B cell (primary cell): ENCODE measurements around the gene CPT1A. TPM values are rescaled to one million over a fixed set of nuclear protein-coding genes. Genes with fewer than 3 reads are reported as not detected.
A peak's percentile ranks its signal among the peaks of the same experiment; 100 is the strongest.

Experiments
- ATAC-seq: fragments of 200-7000 bp; cut with Tn5 transposase; one replicate; pipeline ENCODE4 v1.10.0; 2021; ENCODE audit warnings: low read depth, mild to moderate bottlenecking, moderate number of reproducible peaks, moderate library complexity
- CTCF ChIA-PET: fragments of 350-600 bp; sonication (Branson Sonifier 250); formaldehyde crosslinking; loops from one replicate; lab custom pipeline; 2021; ENCODE audit warnings: antibody characterized with exemption, inconsistent platforms; lab: Charles Lee
- POLR2A ChIA-PET: fragments of 350-600 bp; sonication (Branson Sonifier 250); formaldehyde crosslinking; loops from one replicate; lab custom pipeline; 2021; ENCODE audit warnings: antibody characterized with exemption; lab: Charles Lee
- DNase-seq: peaks from one replicate; pipeline ENCODE4 v3.0.0; 2013
- H2AFZ ChIP-seq: 2 replicates; pipeline ENCODE4 v1.6.1; 2012; ENCODE audit warnings: mild to moderate bottlenecking, low read depth, low read length; ENCODE audit not compliant: insufficient read depth, poor library complexity, severe bottlenecking
- H3K27ac ChIP-seq, 2 donors: 1 replicate in 1 of 2; 2 replicates in 1 of 2; pipeline ENCODE4 v1.5.1; 2012 to 2013; ENCODE audit warnings: low read length in 2 of 2, mild to moderate bottlenecking in 2 of 2, moderate library complexity in 1 of 2
- H3K27me3 ChIP-seq, 4 experiments: fragments of 200-600 bp in 1 of 4; sonication (generic) in 1 of 4; replicated peaks in 1 of 4; 1 replicate in 2 of 4; 2 replicates in 2 of 4; pipeline versions ENCODE4 v1.6.1 to v1.7.0; 2013 to 2016; ENCODE audit warnings: low read length in 3 of 4, mild to moderate bottlenecking in 2 of 4, mixed read lengths in 1 of 4, moderate library complexity in 1 of 4; ENCODE audit not compliant: insufficient read depth in 4 of 4, control insufficient read depth in 3 of 4; ENCODE audit errors: control extremely low read depth in 1 of 4
- H3K36me3 ChIP-seq, 2 experiments: replicated peaks in 1 of 2; 1 replicate in 1 of 2; 2 replicates in 1 of 2; pipeline versions ENCODE4 v1.6.1 to v1.7.1; 2013; ENCODE audit warnings: low read length in 1 of 2; ENCODE audit not compliant: insufficient read depth in 2 of 2, control insufficient read depth in 1 of 2; ENCODE audit errors: control extremely low read depth in 1 of 2, extremely low read depth in 1 of 2
- H3K4me1 ChIP-seq, 2 donors: fragments of 200-600 bp in 1 of 2; sonication (generic) in 1 of 2; 1 replicate in 1 of 2; 2 replicates in 1 of 2; pipeline versions ENCODE4 v1.5.1 to v1.6.1; 2013 to 2017; ENCODE audit warnings: low read length in 2 of 2; ENCODE audit not compliant: control insufficient read depth in 2 of 2, insufficient read depth in 2 of 2
- H3K4me2 ChIP-seq: replicated peaks from 2 replicates; pipeline ENCODE3; 2012; ENCODE audit warnings: mild to moderate bottlenecking, low read depth, low read length; ENCODE audit not compliant: poor library complexity, severe bottlenecking
- H3K4me3 ChIP-seq, 5 experiments: fragments of 200-600 bp in 1 of 5; sonication (generic) in 1 of 5; 1 replicate in 3 of 5; 2 replicates in 2 of 5; pipeline versions ENCODE4 v1.5.1 to v1.7.0; 2011 to 2016; ENCODE audit warnings: low read length in 4 of 5, mild to moderate bottlenecking in 4 of 5, low read depth in 2 of 5, control low read depth in 1 of 5, moderate library complexity in 1 of 5; ENCODE audit not compliant: insufficient read depth in 1 of 5; ENCODE audit errors: control extremely low read depth in 1 of 5, extremely low read depth in 1 of 5
- H3K79me2 ChIP-seq: fragments of 200-600 bp; sonication (generic); one replicate; pipeline ENCODE4 v1.6.0; 2016; ENCODE audit warnings: low read length; ENCODE audit not compliant: control insufficient read depth, insufficient read depth
- H3K9ac ChIP-seq: fragments of 200-600 bp; sonication (generic); 2 replicates; pipeline ENCODE4 v1.6.1; 2017; ENCODE audit warnings: mild to moderate bottlenecking, low read length, moderate library complexity
- H3K9me3 ChIP-seq, 3 donors: one replicate each; pipeline versions ENCODE4 v1.6.1 to v1.7.1; 2013; ENCODE audit warnings: low read length in 2 of 3; ENCODE audit not compliant: control insufficient read depth in 2 of 3, insufficient read depth in 1 of 3; ENCODE audit errors: control extremely low read depth in 1 of 3
- H4K20me1 ChIP-seq: 2 replicates; pipeline ENCODE4 v1.6.0; 2012; ENCODE audit warnings: mild to moderate bottlenecking, low read length; ENCODE audit not compliant: insufficient read depth, control insufficient read depth, poor library complexity, severe bottlenecking
- H3K27ac Mint-ChIP-seq: one replicate; pipeline ENCODE4 v1.8.0; 2021; ENCODE audit warnings: mixed read lengths
- H3K27me3 Mint-ChIP-seq: one replicate; pipeline ENCODE4 v1.8.0; 2021; ENCODE audit warnings: mixed read lengths
- H3K4me1 Mint-ChIP-seq: one replicate; pipeline ENCODE4 v1.8.0; 2021; ENCODE audit warnings: mixed read lengths
- H3K4me3 Mint-ChIP-seq: one replicate; pipeline ENCODE4 v1.8.0; 2021; ENCODE audit warnings: mixed read lengths
- H3K9me3 Mint-ChIP-seq: one replicate; pipeline ENCODE4 v1.8.0; 2022; ENCODE audit warnings: mixed read lengths; ENCODE audit not compliant: insufficient read depth
- CTCF ChIP-seq: fragments of 200-600 bp; IDR thresholded peaks from one replicate; pipeline ENCODE4 v1.8.0; 2022; ENCODE audit warnings: antibody characterized with exemption, mild to moderate bottlenecking
- EZH2 ChIP-seq: IDR thresholded peaks from 2 replicates; pipeline ENCODE4 v1.6.1; 2012; ENCODE audit warnings: borderline replicate concordance, low read depth, mild to moderate bottlenecking, moderate library complexity, low read length; ENCODE audit not compliant: insufficient read depth, poor library complexity, severe bottlenecking
- WGBS: methylation state at CpG from one replicate; pipeline ENCODE4 v1.1.5; 2013; ENCODE audit warnings: missing lambda C conversion rate; ENCODE audit not compliant: insufficient coverage; 5-methylcytosine and 5-hydroxymethylcytosine counted together
- intact Hi-C: fragments of 100-400 bp; cut with micrococcal nuclease; formaldehyde crosslinking; loops from one replicate; pipeline ENCODE4 v1.10.0; 2022
- polyA plus RNA-seq: library from polyadenylated mRNA; depleted of rRNA; stranded (reverse); fragments of >200 nt; gene quantifications from 2 replicates; pipeline ENCODE4 v1.2.3, GENCODE V29; 2012
- total RNA-seq, 2 donors: library from RNA; stranded (reverse); fragments of 120-200 nt in 1 of 2; gene quantifications; 1 replicate in 1 of 2; 2 replicates in 1 of 2; pipeline versions ENCODE4 v1.2.3 to v1.2.4, GENCODE V29; 2013 to 2022

CPT1A gene
- total and polyA plus RNA-seq, 2 donors (not counting 1 experiment from before 2014, with no cell fraction given) = 15.6 to 40.8 TPM

GRCh38 chr11:68837583-68838571, 3.8 kb downstream of the CPT1A start:
- H3K9ac ChIP-seq = no peak overlapping the region
- Mint-ChIP-seq H3K27ac (peak overlapping the region; percentile 83), H3K27me3 (no peaks in the 10 kb centered on the region), H3K4me1 (peaks cover 46% of the 10 kb centered on the region), H3K9me3 (no peaks in the 10 kb centered on the region), H3K4me3 (peak overlapping the region; percentile 71)
- CTCF ChIA-PET = interaction anchor here (1.6 to 2.9 kb wide), 4 partner anchors 9 to 40 kb away, joined by 3 to 10 read pairs (median 7); no protein-coding TSS in a partner anchor
- peak overlapping the region; percentile 27 to 68 for H3K27ac ChIP-seq
- peak overlapping the region; percentile 91 for H3K4me2 ChIP-seq
- TF ChIP-seq CTCF = no peak
- TF ChIP-seq EZH2 = no peak
- 74% methylated on average over 11 of the region's 17 CpGs for WGBS
- H3K4me1 ChIP-seq = peaks cover 35 to 46% of the 10 kb centered on the region in 2 donors
- no peaks in the 10 kb centered on the region for H4K20me1 ChIP-seq
- intact Hi-C loops = loop anchor here (2.0 kb wide), 1 partner anchor 565 kb away; no protein-coding TSS in a partner anchor
- peaks cover 37% of the 10 kb centered on the region for H3K79me2 ChIP-seq
- ATAC-seq (no peak), DNase-seq (no peak)
- POLR2A ChIA-PET = interaction anchor here (0.7 to 1.3 kb wide), 4 partner anchors 9 to 24 kb away, joined by 3 to 8 read pairs (median 3); no protein-coding TSS in a partner anchor
- no peaks in the 10 kb centered on the region for H3K36me3 ChIP-seq
- no peaks in the 10 kb centered on the region for H3K9me3 ChIP-seq
- peak overlapping the region in 1 of 5 experiments; percentile 76 for H3K4me3 ChIP-seq
- no peaks in the 10 kb centered on the region for H3K27me3 ChIP-seq
- no peak overlapping the region for H2AFZ ChIP-seq

GRCh38 chr11:68835749-68836148, 6.0 kb downstream of the CPT1A start:
- H3K9me3 Mint-ChIP-seq = no peaks in the 10 kb centered on the region
- no peaks in the 10 kb centered on the region for H3K36me3 ChIP-seq
- no peak overlapping the region for H3K4me3 ChIP-seq
- peaks cover 41% of the 10 kb centered on the region for H3K4me1 Mint-ChIP-seq
- POLR2A ChIA-PET = no interaction called here
- no peak for TF ChIP-seq CTCF
- TF ChIP-seq EZH2 = no peak
- H3K4me1 ChIP-seq = peaks cover 25 to 31% of the 10 kb centered on the region in 2 donors
- H3K27ac Mint-ChIP-seq = no peak overlapping the region
- H3K27me3 ChIP-seq = no peaks in the 10 kb centered on the region
- H4K20me1 ChIP-seq = no peaks in the 10 kb centered on the region
- ATAC-seq (no peak), DNase-seq (no peak)
- intact Hi-C loops = no loop called here
- peaks cover 49% of the 10 kb centered on the region for H3K79me2 ChIP-seq
- no peak overlapping the region for H2AFZ ChIP-seq
- H3K27me3 Mint-ChIP-seq = no peaks in the 10 kb centered on the region
- H3K27ac ChIP-seq = no peak overlapping the region
- WGBS = 100% methylated on average over 3 of the region's 4 CpGs
- H3K4me3 Mint-ChIP-seq = no peak overlapping the region
- no peaks in the 10 kb centered on the region for H3K9me3 ChIP-seq
- CTCF ChIA-PET = no interaction called here
- H3K9ac ChIP-seq = no peak overlapping the region
- H3K4me2 ChIP-seq = no peak overlapping the region
